LNCAP (cell line): Measurements from ENCODE around the gene NT5DC4.

ENCODE experiments used
- TF ChIP-seq, protein P1 (sequence below): fragments of 450-650 bp; IDR thresholded peaks from 2 replicates; pipeline ENCODE4 v1.5.1; 2017; ENCODE audit warnings: mild to moderate bottlenecking

Gene NT5DC4

DNA sequence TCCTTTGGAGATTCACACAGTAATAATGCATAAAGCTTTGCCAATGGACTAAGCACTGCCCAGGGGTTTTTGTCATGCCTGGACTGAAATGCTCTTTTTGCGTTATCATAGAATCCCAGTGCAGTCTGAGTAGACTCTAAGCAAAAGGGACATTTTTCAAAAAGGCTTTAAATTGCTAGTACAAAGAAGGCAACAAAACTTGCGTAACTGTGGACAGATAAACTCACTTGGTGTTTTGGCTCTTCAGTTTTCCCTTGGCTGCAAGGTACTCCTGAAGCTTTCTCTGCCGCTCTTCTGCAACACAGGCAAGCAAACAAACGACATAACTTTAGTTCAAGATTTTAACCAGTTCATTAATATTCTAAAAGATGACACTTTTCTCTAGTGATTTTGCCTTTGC is 41.5 kb downstream of the NT5DC4 start:
- TF ChIP-seq, protein P1, sequence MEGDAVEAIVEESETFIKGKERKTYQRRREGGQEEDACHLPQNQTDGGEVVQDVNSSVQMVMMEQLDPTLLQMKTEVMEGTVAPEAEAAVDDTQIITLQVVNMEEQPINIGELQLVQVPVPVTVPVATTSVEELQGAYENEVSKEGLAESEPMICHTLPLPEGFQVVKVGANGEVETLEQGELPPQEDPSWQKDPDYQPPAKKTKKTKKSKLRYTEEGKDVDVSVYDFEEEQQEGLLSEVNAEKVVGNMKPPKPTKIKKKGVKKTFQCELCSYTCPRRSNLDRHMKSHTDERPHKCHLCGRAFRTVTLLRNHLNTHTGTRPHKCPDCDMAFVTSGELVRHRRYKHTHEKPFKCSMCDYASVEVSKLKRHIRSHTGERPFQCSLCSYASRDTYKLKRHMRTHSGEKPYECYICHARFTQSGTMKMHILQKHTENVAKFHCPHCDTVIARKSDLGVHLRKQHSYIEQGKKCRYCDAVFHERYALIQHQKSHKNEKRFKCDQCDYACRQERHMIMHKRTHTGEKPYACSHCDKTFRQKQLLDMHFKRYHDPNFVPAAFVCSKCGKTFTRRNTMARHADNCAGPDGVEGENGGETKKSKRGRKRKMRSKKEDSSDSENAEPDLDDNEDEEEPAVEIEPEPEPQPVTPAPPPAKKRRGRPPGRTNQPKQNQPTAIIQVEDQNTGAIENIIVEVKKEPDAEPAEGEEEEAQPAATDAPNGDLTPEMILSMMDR = no peak

DNA sequence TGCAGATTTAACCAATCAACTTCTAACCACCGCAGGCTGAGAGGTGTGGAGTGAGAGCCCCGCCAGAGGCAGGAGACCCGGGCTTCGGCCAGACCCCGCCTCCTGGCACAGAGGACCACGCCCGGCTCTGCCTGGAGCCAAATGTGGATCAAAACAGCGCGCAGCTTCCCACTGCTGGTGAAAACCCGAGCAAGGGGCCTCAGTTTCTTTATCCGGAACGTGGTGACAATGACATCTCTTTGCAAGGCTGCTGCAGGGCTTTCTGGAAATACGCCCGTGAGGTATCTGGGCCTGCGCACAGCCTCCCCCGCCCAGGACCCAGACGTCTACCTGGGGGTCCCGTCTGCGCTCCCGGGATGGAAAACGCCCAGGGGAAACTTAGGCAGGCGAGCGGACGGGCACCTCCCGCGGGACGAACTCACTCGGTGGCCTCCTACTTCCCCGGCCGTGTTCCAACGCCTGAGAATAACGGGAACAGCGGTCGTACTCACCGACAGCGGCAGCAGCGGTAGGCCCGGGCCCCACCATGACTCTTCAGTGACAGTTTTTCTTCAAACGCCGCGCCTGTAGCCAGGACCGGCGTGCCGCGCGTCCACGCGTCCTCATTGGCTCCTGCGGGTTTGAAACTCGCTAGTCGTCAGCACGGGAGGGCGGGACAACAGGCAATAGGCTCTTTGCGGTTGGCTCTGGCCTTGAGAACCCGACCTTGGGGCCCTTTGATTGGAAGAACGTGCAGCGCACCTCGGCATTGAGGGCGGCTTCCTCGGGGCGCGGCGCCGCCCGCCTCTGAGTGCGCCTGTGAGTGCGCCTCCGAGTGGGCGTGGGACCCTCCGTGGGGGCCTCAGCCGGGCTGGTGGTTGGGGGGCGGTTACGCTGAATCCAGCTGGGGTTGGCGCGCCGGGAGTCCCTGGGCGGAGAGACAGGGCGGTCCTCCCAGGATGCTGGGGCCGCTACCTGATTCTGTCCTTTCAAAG is 43.5 kb downstream of the NT5DC4 start, which contains the start of gene CKAP2L:
Gene CKAP2L (minus strand): TSS at position 539 of the 974 bp plus-strand sequence. CDS start 11 bp downstream, at position 528.
- TF ChIP-seq, protein P1 = no peak

DNA sequence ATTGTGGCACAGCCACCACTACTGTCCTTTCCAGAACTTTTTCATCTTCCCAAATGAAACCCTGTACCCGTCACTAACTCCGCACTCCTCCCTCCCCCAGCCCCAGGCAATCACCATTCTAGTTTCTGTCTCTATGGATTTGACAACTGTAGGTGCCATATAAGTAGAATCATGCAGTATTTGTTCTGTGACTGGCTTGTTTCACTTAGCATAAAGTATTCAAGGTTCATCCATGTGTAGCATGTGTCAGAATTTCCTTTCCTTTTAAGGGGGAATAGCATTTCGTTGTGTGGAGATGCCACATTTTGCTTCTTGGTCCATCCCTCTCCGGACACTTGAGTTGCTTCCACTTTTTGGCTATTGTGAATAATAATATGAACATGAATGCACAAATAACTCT is 44.4 kb downstream of the NT5DC4 start:
- TF ChIP-seq, protein P1 = no peak

DNA sequence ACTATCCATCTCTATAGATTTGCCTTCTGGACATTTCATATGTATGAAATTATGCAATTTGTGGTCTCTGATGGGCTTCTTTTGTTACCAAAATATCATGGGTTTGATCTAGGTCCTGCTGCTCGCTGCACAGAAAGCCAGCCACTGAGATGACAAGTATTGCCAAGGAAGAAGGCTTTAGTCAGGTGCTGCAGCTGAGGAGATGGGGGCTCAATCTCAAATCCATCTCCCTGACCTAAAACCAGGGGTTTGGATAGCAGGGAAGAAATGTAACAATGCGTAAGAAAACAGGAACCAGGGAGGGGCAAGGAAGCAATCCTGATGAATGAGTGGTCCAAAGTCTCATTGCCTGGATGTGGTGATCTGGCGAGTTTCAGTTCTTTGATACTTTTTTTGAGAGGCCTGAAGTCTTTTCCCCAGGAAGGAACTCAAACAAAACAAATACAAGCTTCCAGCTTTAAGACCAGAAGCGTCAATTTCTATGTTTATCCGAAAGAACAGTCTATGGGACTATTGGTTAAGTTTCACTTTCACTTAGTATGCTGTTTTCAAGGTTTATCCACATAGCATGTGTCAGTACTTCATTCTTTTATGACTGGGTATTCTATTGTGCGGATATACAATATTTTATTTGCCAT is 47.0 kb downstream of the NT5DC4 start:
- TF ChIP-seq, protein P1 = no peak

DNA sequence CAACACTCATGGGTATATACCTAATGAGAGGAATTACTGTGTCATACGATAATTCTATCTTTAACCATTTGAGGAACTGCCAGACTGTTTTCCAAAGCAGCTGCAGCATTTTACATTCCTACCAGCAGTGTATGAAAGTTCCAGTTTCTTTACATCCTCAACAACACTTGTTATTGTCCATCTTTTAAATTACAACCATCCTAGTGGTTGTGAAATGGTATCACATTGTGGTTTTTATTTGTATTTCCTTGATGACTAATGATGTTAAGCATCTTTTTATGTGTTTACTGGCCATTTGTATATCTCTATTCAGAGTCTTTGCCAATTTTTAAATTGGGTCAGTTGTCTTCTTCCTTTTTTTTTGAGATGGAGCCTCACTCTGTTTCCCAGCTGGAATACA is 47.6 kb downstream of the NT5DC4 start:
- TF ChIP-seq, protein P1 = no peak

DNA sequence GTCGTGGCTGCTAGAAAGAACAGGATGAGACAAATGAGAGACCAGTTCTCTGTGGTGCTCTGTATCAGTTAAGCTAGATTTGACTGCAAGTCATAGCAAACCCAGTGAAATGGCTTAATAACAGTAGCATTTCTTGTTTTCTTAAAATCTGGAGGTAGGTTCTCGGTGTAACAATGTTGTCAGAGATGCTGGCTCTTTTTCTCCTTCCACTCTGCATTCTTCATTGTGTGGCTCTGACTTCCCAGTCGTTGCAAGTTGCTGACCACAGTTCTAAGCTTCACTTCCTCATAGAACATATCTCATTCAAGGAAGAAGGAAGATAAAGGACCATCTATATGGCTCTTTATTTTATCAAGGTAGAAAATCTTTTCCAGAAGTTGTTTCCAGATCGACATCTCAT is 51.5 kb downstream of the NT5DC4 start:
- TF ChIP-seq, protein P1 = no peak

DNA sequence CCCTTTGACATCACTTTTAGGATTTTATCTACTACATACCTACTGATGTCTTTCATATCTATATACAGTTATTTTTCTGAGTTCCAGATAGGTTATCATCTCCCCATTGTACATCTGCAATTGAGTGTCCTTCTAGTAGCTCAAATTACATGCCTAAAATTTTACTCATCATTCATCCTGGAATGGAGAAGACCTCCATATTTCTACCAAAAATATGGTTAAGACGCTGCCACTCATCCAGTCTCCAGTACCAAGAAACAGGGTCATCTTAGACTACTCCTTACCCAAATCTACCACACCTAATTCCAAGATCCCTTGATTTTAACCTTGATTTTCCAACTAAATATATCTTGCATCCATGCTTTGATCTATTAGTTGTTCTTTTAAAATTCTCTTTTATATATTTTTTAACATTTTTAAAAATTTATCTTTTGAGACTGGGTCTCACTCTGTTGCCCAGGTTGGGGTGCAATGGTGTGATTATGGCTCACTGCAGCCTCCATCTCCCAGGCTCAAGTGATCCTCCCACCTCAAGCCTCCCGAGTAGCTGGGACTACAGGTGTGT is 52.2 kb downstream of the NT5DC4 start:
- TF ChIP-seq, protein P1 = no peak
